22Rv1 (cell line): Measurements from ENCODE around the gene PML.

Experiments used
- ZFX ChIP-seq: fragments of 450-650 bp; IDR thresholded peaks from 2 replicates; pipeline ENCODE4 v1.6.1; 2017; ENCODE audit warnings: antibody characterized with exemption, borderline replicate concordance
- TF ChIP-seq, protein P1 (sequence below): fragments of 450-650 bp; IDR thresholded peaks from 2 replicates; pipeline ENCODE4 v1.5.1; 2017; ENCODE audit warnings: mild to moderate bottlenecking

DNA sequence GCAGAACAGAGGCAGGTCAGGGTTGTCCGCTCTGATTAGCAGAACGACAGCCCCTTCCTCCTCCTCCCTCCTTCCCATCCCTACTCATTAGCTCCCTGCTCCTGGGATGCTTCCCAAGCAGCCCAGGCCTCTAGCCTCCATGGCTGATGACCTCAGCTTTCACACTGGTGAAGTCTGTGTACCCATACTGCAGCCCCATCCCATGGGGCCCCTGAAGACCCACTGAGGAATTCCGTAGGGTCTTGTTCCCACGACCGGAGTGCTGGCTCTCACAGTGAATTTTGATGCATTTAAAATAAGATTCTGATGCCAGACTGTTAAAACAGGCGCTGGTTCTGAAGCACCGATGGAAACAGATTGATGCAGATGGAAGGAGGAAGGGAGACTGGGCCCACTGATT is 51.8 kb downstream of the PML start:
- TF ChIP-seq, protein P1, sequence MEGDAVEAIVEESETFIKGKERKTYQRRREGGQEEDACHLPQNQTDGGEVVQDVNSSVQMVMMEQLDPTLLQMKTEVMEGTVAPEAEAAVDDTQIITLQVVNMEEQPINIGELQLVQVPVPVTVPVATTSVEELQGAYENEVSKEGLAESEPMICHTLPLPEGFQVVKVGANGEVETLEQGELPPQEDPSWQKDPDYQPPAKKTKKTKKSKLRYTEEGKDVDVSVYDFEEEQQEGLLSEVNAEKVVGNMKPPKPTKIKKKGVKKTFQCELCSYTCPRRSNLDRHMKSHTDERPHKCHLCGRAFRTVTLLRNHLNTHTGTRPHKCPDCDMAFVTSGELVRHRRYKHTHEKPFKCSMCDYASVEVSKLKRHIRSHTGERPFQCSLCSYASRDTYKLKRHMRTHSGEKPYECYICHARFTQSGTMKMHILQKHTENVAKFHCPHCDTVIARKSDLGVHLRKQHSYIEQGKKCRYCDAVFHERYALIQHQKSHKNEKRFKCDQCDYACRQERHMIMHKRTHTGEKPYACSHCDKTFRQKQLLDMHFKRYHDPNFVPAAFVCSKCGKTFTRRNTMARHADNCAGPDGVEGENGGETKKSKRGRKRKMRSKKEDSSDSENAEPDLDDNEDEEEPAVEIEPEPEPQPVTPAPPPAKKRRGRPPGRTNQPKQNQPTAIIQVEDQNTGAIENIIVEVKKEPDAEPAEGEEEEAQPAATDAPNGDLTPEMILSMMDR = no peak
- TF ChIP-seq ZFX = no peak
